Right lung (tissue), 10 donors: ENCODE measurements around the gene GAGE12E. TPM values are rescaled to one million over a fixed set of nuclear protein-coding genes. Genes with fewer than 3 reads are reported as not detected.
"Not testable (repeated sequence)": the region's sequence is repeated elsewhere in the genome, so short reads cannot be mapped to it uniquely, and the experiment has no call there.

ENCODE experiments used
- DNase-seq, 2 donors: peaks; one replicate each; pipeline ENCODE4 v3.0.0-alpha.2; 2013
- long read RNA-seq, 8 donors: transcript quantifications; one replicate each; lab custom pipeline, GENCODE V29; 2026
- polyA plus RNA-seq, 5 donors: library from polyadenylated mRNA; unstranded; fragments of 120-200 nt; gene quantifications; one replicate each; pipeline versions ENCODE4 v1.2.1 to v1.2.3, GENCODE V29; 2013; ENCODE audit warnings: inconsistent platforms in 1 of 5, low replicate concordance in 1 of 5; ENCODE audit not compliant: insufficient read length in 5 of 5, insufficient read depth in 1 of 5

The GAGE12E gene
- not detected for polyA plus RNA-seq
- long read RNA-seq, donor 1 = 0 reads
- long read RNA-seq, donor 2 = 0 reads
- long read RNA-seq, donor 3 = 0 reads
- long read RNA-seq, donor 4 = 0 reads
- long read RNA-seq, donor 5 = 0 reads
- long read RNA-seq, donor 6 = 0 reads
- long read RNA-seq, donor 7 = 0 reads
- long read RNA-seq, donor 8 = 0 reads

- not testable (repeated sequence) for DNase-seq
These were observed at the start of gene GAGE12E for GRCh38 chrX:49550989-49551388. GAGE12E (plus strand) TSS chrX:49551289; CDS start chrX:49552444, 1,155 bp downstream.

- DNase-seq = not testable (repeated sequence)
These were observed 19.2 kb upstream of the GAGE12E start, which contains the start of gene GAGE12C for GRCh38 chrX:49531877-49532276. GAGE12C (plus strand) TSS chrX:49532177; CDS start chrX:49533332, 1,155 bp downstream.

- not testable (repeated sequence) for DNase-seq
These were observed 9.7 kb upstream of the GAGE12E start, which contains the start of gene GAGE12D for GRCh38 chrX:49541433-49541832. GAGE12D (plus strand) TSS chrX:49541733; CDS start chrX:49542888, 1,155 bp downstream.

GRCh38 chrX:49560542-49560941, 9.5 kb downstream of the GAGE12E start, which contains the start of gene GAGE12F:
GAGE12F (plus strand) TSS chrX:49560842; CDS start chrX:49561997, 1,155 bp downstream.
- DNase-seq = not testable (repeated sequence)

- not testable (repeated sequence) for DNase-seq
These were observed 17.6 kb downstream of the GAGE12E start for GRCh38 chrX:49568728-49569127.

- not testable (repeated sequence) for DNase-seq
These were observed 18.1 kb downstream of the GAGE12E start for GRCh38 chrX:49569152-49569551.

GRCh38 chrX:49570100-49570499, 19.0 kb downstream of the GAGE12E start, which contains the start of gene GAGE12G:
GAGE12G (plus strand) TSS chrX:49570400; CDS start chrX:49571555, 1,155 bp downstream.
- not testable (repeated sequence) for DNase-seq

- not testable (repeated sequence) for DNase-seq
These were observed 28.6 kb downstream of the GAGE12E start, which contains the start of gene GAGE12H for GRCh38 chrX:49579649-49580048. GAGE12H (plus strand) TSS chrX:49579949; CDS start chrX:49581104, 1,155 bp downstream.

- not testable (repeated sequence) for DNase-seq
These were observed 38.1 kb downstream of the GAGE12E start, which contains the start of gene GAGE2A for GRCh38 chrX:49589196-49589595. GAGE2A (plus strand) TSS chrX:49589496; CDS start chrX:49590651, 1,155 bp downstream.

- DNase-seq = not testable (repeated sequence)
These were observed 38.8 kb downstream of the GAGE12E start for GRCh38 chrX:49589769-49590478.

GRCh38 chrX:49590488-49590887, 39.4 kb downstream of the GAGE12E start:
- DNase-seq = not testable (repeated sequence)

GRCh38 chrX:49598720-49599119, 47.6 kb downstream of the GAGE12E start, which contains the start of gene GAGE1:
GAGE1 (plus strand) TSS chrX:49599020; CDS start chrX:49600175, 1,155 bp downstream.
- DNase-seq = not testable (repeated sequence)

Other genes with a start within 250 kb of the GAGE12E start
- under 1 TPM in 2 of 5 donors, not detected in 3; 0.22 to 0.40 TPM for gene GAGE10, start 247.6 kb upstream of the GAGE12E start, polyA plus RNA-seq
- not detected for gene GAGE12J, start 229.3 kb upstream of the GAGE12E start, polyA plus RNA-seq
- gene GAGE13, start 219.7 kb upstream of the GAGE12E start, polyA plus RNA-seq = not detected
- gene GAGE12C, start 19.1 kb upstream of the GAGE12E start, polyA plus RNA-seq = not detected
- gene GAGE12D, start 9.6 kb upstream of the GAGE12E start, polyA plus RNA-seq = not detected
- gene GAGE12F, start 9.6 kb downstream of the GAGE12E start, polyA plus RNA-seq = not detected
- not detected for gene GAGE12G, start 19.1 kb downstream of the GAGE12E start, polyA plus RNA-seq
- not detected for gene GAGE12H, start 28.7 kb downstream of the GAGE12E start, polyA plus RNA-seq
- not detected for gene GAGE2A, start 38.2 kb downstream of the GAGE12E start, polyA plus RNA-seq
- not detected for gene GAGE1, start 47.7 kb downstream of the GAGE12E start, polyA plus RNA-seq
- gene PAGE1, start 144.7 kb downstream of the GAGE12E start, polyA plus RNA-seq = not detected